ENCODE results near the gene KIZ.

The KIZ gene

GRCh38 chr20:21175433-21175832 is 49.6 kb downstream of the KIZ start:
- no peak for DNase-seq (ENCODE audit: low spot score)

- DNase-seq (ENCODE audit: low spot score), result no peak
These were observed 51.9 kb downstream of the KIZ start for GRCh38 chr20:21177767-21178166.

GRCh38 chr20:21179757-21180156 is 53.9 kb downstream of the KIZ start:
- no peak for DNase-seq (ENCODE audit: low spot score)

DNA sequence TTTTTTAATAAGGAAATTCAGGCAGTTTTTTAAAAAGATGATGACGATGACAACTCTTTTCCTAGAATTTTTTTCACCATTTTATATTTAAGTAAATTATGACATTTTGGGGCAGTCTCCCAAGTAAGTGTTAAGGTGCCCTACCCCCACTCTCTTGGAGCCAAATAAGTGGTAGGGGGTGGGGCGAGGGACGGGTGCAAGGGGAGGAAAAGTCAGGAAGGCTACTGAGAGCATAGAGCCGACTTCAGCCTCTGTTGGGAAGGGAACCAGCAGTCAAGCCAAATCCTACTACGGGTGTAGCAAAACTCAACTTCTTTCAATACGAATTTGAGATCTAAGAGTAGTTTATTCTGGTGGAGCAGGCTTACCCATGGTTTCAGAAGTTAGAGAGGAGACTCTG is 54.4 kb downstream of the KIZ start:
- DNase-seq (ENCODE audit: low spot score), result no peak

DNA sequence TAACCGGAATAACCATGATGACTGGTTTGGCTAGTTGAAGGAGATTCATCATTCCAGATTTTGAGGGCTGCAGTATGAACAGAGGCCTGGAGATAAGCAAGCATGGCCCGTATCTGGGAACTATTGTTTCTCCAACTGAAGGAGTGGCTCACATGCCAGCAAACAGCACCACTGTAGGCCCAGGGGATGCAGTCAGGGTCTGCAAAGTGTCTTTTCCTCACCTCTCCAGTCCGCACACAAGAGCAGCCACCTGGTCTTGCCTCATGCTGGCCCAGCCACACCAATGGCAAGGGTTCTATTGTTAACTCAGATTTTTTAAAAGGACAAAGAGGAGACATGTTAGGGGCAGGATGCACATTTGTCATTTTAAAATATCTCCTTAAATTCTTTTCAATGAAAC is 55.1 kb downstream of the KIZ start:
- DNase-seq (ENCODE audit: low spot score), result no peak

- no peak for DNase-seq (ENCODE audit: low spot score)
These were observed 57.1 kb downstream of the KIZ start for GRCh38 chr20:21182832-21183563.

DNA sequence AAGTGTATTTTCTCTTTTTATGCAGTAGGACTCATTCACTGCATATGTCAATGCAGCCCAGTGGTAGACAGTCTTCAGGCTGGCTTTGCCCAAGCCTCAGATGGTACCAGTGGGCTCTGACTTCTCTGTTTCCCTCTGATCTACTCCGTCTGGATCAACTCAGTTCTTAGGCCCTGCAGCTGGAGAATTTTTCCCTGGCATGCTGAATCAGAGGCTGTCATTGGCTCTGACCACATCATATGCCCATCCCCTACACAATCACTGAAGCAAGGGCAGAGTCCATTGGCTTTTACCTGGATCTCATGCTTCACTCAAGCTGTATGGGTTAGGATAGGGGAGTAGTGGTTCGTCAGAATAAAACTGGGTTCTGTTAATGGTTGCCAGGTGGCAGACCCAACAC is 57.8 kb downstream of the KIZ start:
- DNase-seq (ENCODE audit: low spot score), result no peak

- DNase-seq (ENCODE audit: low spot score), result no peak
These were observed 58.9 kb downstream of the KIZ start for GRCh38 chr20:21184819-21185218.

- no peak for DNase-seq (ENCODE audit: low spot score)
These were observed 60.0 kb downstream of the KIZ start for GRCh38 chr20:21185849-21186248.

GRCh38 chr20:21189761-21190523 is 64.1 kb downstream of the KIZ start:
- DNase-seq (ENCODE audit: low spot score), result no peak

DNA sequence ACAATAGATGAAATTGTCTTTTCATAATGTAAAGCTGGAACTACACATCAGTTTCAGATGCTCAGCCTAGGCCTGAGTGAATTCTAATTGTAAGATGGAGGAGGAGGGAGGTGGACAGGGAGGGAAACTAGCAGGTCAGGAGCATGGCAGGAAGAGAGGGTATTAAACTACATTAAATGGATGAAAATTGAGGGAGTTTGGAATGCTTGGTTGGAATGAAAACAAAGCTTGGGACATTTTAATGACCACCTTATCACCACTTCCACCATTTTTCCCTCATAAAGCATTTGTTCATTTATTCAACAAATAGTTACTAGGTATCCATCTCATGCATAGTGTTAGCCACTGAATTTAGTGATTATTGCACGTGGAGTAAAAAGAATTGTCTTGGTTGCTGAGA is 65.0 kb downstream of the KIZ start:
- no peak for DNase-seq (ENCODE audit: low spot score)

DNA sequence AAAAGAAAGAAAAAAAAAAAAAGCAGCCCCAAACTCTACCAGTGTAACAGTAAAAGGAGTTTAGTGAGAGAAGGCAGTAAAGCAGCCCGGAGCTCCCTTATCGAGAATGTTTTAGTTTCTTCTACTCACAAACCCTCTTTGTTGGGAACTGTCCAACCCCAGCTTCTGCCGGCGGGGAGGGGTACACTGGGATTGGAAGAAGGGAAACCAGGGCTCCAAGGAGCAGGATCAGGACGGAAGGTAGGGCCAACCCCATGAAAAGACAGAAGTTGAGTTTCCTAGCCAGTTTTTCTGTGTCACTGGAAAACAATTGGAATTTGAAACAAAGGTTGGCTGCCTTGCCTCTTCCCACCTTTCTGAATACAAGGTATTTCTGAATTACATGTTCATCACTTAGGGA is 66.0 kb downstream of the KIZ start:
- DNase-seq (ENCODE audit: low spot score), result no peak

DNA sequence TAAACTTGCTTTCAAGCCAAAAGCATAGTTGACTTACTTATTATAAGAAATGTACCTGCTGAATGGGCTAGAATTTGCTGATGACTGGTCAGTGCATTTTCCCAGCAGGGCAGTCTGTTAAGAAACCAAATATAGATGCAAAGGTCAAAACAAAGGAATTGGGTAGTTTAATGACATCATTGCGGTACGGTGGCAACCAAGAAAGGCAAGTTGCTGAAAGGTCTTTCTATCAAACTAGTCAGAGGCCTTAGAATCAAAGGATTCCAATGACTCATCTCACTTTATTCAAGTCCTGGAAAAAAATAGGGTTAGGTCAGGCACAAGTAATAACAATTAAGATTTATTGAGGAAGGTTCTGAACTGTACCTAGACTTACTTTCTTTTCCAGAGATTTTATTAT is 76.4 kb downstream of the KIZ start:
- DNase-seq (ENCODE audit: low spot score), result no peak

- no peak for DNase-seq (ENCODE audit: low spot score)
These were observed 77.3 kb downstream of the KIZ start for GRCh38 chr20:21203088-21203656.

- no peak for DNase-seq (ENCODE audit: low spot score)
These were observed 80.7 kb downstream of the KIZ start for GRCh38 chr20:21206584-21206983.

- DNase-seq (ENCODE audit: low spot score), result no peak
These were observed 83.1 kb downstream of the KIZ start for GRCh38 chr20:21208999-21209398.

DNA sequence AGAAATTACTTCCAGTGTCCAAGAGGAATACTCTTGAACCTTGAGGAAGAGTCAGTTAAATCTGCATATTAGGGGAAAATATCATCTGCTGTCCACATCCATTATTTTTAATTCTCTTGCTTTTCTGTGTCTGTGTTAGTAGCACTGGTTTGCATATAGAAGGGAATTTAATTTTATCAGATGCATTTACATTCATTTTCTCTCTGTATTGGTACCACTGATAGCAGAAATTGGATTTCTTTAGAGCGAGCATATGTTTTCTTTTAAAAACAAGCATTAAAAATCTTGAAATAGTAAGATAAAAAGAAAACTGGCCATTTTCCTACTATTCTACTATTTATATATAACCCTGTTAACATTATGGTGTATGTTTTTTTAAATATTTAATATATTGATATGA is 83.8 kb downstream of the KIZ start:
- DNase-seq (ENCODE audit: low spot score), result no peak

DNA sequence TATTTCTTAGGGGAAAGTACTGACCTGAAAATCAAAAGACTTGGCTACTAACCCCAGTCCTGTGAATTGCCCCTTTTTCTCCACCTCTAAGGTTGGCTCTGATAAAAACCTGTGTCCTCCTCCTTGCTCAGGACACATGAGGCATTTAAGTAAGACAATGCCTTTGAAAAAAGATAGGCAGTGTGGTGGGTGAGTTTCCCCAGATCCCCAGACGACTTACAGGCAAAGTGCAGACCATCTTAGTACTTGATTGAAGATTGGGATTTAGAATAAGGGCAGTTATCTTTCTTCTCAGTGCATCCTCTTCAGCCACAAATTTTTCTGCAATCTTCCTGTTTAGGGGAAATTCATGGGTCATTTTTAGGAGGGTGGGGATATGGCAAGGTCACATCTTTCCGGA is 87.8 kb downstream of the KIZ start:
- no peak for DNase-seq (ENCODE audit: low spot score)

- DNase-seq (ENCODE audit: low spot score), result no peak
These were observed 88.5 kb downstream of the KIZ start for GRCh38 chr20:21214431-21214830.

DNA sequence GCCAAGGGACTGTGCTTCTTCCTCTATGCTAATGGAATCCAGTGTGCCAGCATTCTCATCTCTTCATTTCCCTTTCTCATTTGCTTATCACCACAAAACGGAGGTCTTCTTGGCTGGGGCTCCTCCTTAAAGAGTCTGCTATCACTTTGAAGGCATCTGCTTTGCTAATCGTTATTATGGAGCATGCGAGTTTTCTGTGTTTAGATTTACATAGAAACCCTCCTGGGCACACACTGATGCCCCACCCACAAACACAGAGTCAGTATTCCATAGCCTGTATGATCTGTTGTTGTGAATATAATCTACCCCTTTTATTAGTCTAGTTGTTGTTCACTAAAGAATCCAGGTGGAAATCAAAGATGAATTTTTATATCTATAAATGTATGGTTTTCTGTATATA is 93.8 kb downstream of the KIZ start:
- DNase-seq (ENCODE audit: low spot score), result no peak

DNA sequence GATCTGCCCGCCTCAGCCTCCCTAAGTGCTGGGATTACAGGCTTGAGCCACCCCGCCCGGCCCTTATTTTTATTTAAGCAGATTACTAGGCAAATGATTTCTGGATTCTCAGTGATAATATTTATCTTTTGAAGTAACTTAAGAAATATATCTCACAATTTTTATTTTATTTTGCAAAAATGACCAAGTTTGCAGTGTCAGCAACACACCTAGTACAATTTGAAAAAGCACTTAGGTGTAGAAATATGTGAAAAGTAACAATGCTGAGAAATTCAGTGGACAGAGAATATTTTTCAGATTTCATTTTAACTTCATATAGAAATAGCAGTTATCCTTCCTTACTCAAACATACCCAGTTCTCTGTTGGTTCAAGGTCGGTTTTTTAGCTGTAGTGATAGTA is 98.3 kb downstream of the KIZ start:
- DNase-seq (ENCODE audit: low spot score), result no peak

DNA sequence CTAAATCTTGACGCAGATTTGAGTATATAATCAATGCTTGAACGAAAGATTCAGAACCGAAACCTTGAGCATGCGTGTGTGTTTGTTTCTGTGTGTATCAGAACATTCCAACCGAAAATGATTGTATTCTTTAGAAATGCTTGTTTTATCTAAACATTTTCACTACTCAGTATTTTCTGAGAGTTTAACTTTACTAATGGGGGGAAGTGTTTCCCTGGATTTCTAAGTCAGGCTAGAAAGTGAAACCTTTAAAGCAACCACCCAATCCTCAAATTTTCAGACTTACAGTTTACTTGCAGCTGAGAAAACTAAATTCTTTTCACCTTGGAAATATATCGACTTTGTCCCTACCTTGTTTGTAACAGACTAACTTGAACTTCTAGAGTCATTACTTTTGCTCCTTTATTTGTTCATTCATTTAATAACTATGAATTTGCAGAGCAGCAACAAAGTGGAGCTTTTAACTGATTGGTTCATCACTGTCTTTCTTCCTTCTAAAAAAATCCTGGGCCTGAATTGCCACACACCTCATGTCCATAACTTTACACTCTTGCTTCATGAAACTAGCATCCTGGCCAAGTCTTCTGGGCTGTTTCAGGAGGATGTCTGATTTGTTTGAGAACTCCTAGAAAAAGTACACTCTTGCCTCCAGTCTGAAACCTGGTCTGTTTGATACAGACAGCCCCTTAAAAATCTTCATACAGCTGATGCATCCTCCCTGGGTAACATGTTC is 99.5 kb downstream of the KIZ start:
- DNase-seq (ENCODE audit: low spot score), result no peak

DNA sequence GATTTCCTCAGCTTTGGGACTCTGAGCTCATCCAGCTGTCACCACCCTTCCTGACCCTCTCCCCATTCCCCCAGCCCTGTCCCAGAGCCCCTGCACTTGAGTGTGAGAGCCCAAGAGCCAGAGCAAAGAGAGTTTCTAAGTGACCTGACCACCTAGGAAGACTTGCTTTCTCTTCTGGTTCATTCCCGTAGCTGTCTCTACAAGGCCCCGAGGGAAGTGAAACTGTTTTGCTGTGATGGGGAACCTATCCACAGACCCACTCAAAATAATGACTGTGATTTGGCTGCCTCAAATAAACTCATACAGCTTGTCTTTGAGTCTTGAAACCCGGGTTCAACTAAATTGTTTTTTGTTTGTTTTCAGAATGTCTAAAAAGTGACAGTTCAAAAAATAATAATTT is 102.6 kb downstream of the KIZ start:
- DNase-seq (ENCODE audit: low spot score), result no peak
